ENCODE data around the gene RAPGEF6.
"Not testable (repeated sequence)": the region's sequence is repeated elsewhere in the genome, so short reads cannot be mapped to it uniquely, and the experiment has no call there.

Gene RAPGEF6

GRCh38 chr5:131641494-131641893 is 6.5 kb upstream of the RAPGEF6 start:
- no peak for DNase-seq (ENCODE audit: low read depth)

DNA sequence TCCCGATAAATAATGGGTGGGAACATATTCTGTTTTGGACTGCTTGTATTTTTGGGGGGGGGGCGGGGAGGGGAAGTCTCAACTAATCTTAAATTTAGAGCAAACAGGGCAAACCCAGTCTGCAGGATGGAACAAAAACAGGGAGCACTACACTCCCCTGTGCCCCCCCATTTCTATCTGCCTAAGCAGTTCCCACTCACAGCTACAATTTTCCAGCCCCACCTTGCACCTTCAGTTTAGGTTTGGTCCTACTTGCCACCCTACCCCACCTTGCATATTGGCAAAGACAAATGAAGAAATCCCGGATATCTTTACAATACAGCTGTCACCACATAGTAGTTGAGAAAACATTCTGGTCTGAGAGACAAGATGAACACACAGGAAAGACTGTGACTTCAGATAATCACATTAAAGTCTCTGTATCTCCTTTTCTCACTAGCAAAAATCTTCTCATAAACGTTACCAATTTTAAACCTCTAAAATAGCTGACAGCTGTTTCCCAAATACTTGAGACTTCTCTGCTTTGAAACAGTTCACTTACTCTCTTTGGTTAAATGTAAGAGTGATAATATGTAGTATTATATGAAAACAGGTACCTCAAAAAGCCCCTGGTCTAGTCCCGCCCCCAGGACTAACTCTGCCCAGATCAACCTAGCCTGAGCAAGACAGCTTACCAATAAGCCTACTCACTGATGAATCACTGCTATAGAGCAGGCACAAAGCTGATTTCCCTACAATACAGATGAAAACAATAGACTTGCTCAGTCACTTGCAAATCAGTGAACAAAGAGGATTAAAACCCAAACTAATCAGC is 5.2 kb upstream of the RAPGEF6 start:
- DNase-seq (ENCODE audit: low read depth) = no peak

DNA sequence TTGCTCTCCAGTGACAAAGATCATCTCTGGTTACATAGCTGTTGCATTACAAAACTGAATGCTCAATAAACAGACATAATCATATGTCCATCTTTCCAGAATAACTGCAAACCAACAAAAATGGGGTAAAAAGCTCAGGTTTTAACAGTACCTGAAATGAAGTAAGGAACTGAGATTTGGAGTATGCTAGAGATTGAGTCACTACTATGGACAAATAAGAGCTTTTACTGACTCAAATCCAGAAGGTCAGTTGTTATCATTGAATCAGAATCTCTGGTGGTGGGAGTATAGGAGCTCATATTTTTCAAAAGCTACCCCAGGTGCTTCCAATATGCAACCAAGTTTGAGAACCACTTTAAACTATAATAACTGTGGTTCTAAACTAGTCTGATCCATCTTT is 4.1 kb upstream of the RAPGEF6 start:
- no peak for DNase-seq (ENCODE audit: low read depth)

GRCh38 chr5:131637694-131638093 is 2.7 kb upstream of the RAPGEF6 start:
- no peak for DNase-seq (ENCODE audit: low read depth)

DNA sequence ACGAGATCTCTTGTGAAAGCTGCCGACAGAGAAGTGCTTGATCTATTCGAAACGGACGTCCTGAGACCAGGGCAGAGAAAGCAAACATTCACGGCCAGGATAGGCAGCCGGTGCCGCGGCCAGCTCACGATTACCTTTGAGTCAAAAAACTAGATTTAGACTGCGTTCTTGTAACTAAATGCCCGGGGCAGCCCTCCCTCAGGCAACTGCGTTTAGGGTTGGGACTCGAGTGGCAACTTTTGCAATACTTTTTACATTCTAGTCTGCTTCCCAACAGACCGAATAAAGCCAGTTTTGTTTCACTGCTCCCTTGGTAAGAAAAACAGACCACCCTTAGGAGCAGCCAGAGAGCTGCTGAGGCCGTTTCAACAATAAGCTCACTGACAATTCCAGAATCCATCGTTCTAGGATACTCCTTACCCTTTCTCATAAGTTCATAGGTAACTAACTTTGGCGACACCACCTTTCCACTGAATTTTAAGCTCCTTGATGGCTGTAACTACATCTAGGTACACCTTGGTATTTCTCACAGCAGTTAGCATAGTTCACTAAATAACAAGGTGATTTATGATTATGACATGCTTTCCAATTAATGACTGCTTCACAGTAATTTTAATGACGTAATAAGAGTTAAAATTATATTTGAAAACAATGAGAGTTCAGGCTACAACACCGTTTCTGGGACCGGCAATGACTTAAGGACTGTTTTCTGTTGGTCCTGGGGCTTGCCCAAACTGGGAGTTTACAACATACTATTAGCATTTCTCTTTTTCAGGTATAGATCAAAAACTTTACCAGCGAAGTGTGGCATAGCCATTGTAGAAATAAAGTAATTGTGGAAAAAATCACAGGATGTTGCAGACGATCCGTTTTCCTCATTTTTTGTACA is 899 bp upstream of the RAPGEF6 start:
- DNase-seq (ENCODE audit: low read depth) = no peak

DNA sequence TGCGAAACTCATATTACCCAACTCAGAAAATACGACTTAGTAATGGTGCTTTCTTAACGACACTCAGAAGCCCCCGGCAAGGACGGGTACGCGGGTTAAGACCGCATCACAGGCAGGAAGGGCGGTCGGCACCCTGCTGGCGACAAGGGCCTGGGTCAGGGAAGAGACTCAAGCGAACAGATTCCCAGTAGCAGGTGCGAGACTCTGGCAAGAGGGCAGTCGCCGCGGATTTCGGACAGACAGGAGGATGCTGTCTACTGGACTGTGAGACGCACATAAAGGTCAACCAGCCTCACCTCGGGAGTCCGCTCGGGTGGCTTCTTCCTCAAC is 398 bp downstream of the RAPGEF6 start:
- DNase-seq (ENCODE audit: low read depth) = no peak

- no peak for DNase-seq (ENCODE audit: low read depth)
Measured at GRCh38 chr5:131634238-131634637, 791 bp downstream of the RAPGEF6 start.

GRCh38 chr5:131633830-131634229 is 1.2 kb downstream of the RAPGEF6 start:
- DNase-seq (ENCODE audit: low read depth) = no peak

- DNase-seq (ENCODE audit: low read depth) = no peak
Measured at GRCh38 chr5:131630963-131631350, 4.1 kb downstream of the RAPGEF6 start.

- no peak for DNase-seq (ENCODE audit: low read depth)
Measured at GRCh38 chr5:131630208-131630962, 4.6 kb downstream of the RAPGEF6 start.

DNA sequence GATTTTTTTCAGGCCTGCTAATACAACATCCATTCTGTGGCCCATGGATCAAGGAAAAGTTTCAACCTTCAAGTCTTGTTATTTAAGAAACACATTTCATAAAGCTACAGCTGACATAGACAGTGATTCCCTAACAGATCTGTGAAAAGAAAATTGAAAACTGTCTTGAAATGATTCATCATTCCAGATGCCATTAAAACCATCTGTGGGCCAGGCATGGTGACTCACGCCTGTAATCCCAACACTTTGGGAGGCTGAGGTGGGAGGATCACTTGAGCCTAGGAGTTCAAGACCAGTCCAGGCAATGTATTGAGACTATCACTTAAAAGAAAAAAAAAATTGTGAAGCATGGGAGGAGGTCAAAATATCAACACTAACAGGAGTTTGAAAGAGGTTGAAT is 6.0 kb downstream of the RAPGEF6 start:
- DNase-seq (ENCODE audit: low read depth) = no peak

DNA sequence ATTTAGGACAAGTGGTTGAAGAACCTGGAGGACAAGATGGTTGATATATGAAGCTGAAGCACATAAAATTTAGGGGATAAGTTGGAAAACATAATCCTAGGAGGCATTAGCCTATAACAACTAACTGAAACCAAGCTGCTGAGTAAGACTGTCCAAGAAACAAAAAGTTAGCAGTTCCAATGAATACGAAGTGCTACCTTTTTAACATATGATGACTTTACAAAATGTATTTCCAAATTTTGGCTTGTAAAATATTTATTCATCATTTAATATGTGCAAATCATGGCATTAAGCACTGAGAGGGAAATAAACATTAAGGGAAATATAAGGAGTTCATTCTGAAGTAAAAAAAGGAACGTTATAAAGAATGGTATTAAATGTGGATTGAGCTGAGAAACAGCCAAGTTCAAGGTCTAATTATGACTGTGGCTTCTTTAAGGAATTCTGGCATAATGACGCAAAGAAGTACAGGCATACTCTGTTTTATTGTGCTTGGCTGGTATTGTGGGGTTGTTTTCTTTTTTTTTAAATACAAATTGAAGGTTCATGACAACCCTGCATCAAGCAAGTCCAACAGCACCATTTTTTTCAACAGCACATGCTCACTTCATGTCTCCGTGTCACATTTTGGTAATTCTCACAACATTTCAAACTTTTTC is 7.7 kb downstream of the RAPGEF6 start:
- DNase-seq (ENCODE audit: low read depth) = no peak

DNA sequence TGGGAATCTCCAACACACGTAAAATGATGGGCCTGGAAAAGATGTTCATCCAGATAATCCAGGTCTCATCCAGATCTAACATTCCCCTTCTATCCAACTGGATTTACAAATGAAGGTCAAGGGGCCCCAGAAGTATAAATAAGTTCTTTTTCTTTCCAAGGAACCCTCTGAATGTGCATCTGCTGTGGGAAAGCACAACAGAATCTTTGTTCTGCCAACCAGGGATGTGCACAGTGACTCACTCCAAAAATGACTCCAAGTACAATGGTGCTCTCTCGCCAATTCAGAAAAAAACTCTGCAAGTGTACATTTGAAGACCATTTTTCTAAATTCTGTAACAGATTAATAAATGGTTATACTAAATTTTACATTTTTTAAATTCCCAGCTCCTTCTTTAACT is 12.4 kb downstream of the RAPGEF6 start:
- DNase-seq (ENCODE audit: low read depth) = no peak

- not testable (repeated sequence) for DNase-seq (ENCODE audit: low read depth)
Measured at GRCh38 chr5:131621164-131621563, 13.9 kb downstream of the RAPGEF6 start.

DNA sequence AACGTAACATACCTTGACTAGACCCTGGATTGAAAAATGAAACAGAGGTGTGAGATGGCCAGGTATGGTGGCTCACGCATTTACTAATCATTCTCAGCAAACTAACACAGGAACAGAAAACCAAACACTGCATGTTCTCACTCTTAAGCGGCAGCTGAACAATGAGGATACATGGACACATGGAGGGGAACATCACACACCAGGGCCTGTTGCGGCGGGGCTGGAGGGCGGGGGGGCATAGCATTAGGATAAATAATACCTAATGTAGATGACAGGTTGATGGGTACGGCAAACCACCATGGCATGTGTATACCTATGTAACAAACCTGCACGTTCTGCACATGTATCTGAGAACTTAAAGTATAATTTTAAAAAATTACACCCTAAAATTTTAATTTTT is 15.9 kb downstream of the RAPGEF6 start:
- DNase-seq (ENCODE audit: low read depth) = no peak

DNA sequence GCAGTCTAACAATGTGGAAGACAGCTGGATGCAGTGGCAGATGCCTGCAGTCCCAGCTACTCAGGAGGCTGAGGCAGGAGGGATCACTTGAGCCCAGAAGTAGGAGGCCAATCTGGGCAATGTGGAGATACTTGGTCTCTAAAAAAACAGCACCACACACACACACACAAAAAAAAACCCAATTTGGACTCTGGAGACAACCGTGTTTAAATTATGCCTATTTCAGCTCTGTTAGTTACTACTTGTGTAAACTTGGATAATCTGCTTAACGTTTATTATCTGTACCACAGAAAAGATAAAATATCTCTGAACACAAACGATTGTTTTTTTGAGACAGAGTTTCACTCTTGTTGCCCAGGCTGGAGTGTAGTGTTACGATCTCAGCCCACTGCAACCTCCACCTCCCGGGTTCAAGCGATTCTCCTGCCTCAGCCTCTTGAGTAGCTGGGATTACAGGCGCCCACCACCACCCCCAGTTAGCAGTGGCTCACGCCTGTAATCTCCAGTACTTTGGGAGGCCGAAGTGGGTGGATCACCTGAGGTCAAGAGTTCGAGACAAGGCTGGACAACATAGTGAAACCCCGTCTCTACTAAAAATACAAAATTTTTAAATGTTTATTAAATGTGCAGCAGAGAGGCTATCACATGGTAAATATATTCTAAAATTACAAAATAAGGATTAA is 17.7 kb downstream of the RAPGEF6 start:
- no peak for DNase-seq (ENCODE audit: low read depth)

GRCh38 chr5:131615957-131616356 is 19.1 kb downstream of the RAPGEF6 start:
- DNase-seq (ENCODE audit: low read depth) = no peak

DNA sequence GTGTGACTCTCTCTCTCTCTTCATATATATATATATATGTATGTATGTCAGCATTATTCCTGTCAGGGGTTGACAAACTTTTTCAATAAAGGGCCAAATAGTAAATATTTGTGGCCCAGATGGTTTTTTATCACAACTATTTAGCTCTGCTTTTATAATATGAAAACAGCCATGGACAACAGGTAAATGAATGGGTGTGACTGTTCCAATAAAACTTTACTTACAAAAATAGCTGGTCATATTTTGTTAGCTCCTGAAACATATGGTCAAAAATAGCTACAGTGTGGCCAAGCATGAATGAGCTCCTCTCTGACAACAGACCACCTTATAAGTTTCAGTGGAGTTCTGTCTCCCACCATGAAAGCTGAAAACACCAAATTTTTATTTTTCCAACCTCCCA is 21.6 kb downstream of the RAPGEF6 start:
- DNase-seq (ENCODE audit: low read depth) = no peak

DNA sequence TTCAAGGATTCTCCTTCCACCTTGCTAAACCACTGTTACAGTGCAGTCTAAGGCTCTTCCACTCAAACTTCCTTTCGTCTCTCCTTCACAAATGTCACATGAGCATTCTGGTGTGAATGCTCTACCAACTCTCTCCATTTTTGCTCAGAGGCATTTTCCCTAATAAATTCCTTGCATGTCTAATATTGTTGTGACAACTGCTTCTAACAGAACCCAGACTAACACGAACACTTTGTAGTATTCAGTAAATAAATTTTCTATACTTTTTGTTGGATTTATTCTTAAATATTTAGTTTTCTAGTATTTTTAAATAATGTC is 24.0 kb downstream of the RAPGEF6 start:
- DNase-seq (ENCODE audit: low read depth) = no peak

DNA sequence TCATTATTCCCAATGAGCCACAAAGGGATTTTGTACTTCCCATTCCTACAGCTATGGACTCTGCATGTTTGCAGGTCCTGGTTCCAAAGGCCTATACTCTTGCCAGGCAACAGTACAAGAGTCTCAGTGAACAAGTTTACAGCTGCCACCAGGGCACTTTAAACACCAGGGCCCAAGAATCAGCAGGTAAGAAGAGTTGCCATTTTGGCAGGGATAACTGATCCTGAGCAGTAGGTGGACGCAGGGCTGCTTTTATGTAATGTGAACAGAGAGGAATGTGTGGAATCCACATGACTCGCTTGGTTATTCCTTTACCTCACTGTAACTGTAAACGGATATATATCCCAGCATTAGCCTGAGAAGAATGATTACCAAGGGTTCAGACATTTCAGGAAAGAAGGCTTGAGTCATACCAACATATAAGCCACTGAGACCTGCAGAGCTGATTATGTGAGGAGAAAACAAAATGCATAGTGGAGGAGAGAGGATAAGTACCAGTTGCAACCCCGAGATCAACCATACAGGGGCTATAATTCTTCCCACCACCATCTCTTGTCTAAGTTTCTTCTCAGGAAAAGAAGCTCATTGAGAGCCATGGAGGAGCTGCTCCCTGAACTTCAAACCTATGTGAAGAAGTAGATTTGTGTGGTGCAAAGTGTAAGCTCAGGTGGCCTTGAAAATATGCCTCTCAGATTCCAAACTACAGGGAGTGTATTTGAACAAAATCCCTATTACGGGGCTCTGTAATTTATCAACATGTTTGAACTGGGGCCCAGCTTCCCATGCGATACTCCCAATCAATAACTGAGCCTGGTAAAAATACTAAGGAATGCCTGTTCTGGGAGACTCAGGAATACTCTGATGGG is 24.6 kb downstream of the RAPGEF6 start:
- DNase-seq (ENCODE audit: low read depth) = no peak

DNA sequence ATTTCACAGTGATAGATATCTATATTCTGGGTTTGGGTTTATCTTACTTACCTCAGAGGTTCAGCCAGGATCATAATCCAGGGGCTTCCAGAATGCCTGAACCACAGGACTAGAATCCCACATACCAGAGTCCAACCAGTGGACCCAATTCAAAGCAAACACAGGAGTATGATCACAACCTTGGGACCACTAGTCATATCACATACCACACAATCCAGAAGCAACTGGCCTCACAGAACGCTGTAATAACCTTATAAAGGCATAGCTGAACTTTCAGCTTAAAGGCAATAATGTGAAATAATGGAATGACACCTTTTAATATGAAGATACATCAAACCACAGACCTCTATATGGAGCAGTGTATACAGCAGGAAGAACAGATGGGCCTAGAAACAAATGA is 25.3 kb downstream of the RAPGEF6 start:
- DNase-seq (ENCODE audit: low read depth) = no peak

All from GM04503 (cell line).